ENCODE data around the gene RFXANK.
"Not testable (repeated sequence)": the region's sequence is repeated elsewhere in the genome, so short reads cannot be mapped to it uniquely, and the experiment has no call there.

RFXANK gene

GRCh38 chr19:19206938-19207337 is 14.9 kb downstream of the RFXANK start:
- no peak for DNase-seq (ENCODE audit: low read depth)

- DNase-seq (ENCODE audit: low read depth) = no peak
Observed at GRCh38 chr19:19207637-19208572, 15.8 kb downstream of the RFXANK start.

GRCh38 chr19:19209372-19209771 is 17.3 kb downstream of the RFXANK start:
- DNase-seq (ENCODE audit: low read depth) = no peak

GRCh38 chr19:19211499-19212420 is 19.7 kb downstream of the RFXANK start, which contains the start of gene NCAN:
TSS of gene NCAN (plus strand) at chr19:19211958. CDS start at chr19:19216954, 4,996 bp downstream.
- DNase-seq (ENCODE audit: low read depth) = no peak

GRCh38 chr19:19212916-19213315 is 20.9 kb downstream of the RFXANK start:
- DNase-seq (ENCODE audit: low read depth) = no peak

- DNase-seq (ENCODE audit: low read depth) = no peak
Observed at GRCh38 chr19:19213426-19214158, 21.5 kb downstream of the RFXANK start.

GRCh38 chr19:19214159-19214490 is 22.1 kb downstream of the RFXANK start:
- DNase-seq (ENCODE audit: low read depth) = no peak

- DNase-seq (ENCODE audit: low read depth) = peak; percentile 61
Observed at GRCh38 chr19:19214892-19215291, 22.8 kb downstream of the RFXANK start.

GRCh38 chr19:19215792-19216191 is 23.7 kb downstream of the RFXANK start:
- no peak for DNase-seq (ENCODE audit: low read depth)

GRCh38 chr19:19217099-19217498 is 25.0 kb downstream of the RFXANK start:
- peak; percentile 12 for DNase-seq (ENCODE audit: low read depth)

GRCh38 chr19:19218911-19219310 is 26.9 kb downstream of the RFXANK start:
- DNase-seq (ENCODE audit: low read depth) = no peak

GRCh38 chr19:19221000-19221399 is 28.9 kb downstream of the RFXANK start:
- not testable (repeated sequence) for DNase-seq (ENCODE audit: low read depth)

- no peak for DNase-seq (ENCODE audit: low read depth)
Observed at GRCh38 chr19:19223060-19223459, 31.0 kb downstream of the RFXANK start.

- no peak for DNase-seq (ENCODE audit: low read depth)
Observed at GRCh38 chr19:19223636-19224035, 31.6 kb downstream of the RFXANK start.

GRCh38 chr19:19224150-19224851 is 32.2 kb downstream of the RFXANK start:
- DNase-seq (ENCODE audit: low read depth) = no peak

- peak; percentile 77 for DNase-seq (ENCODE audit: low read depth)
Observed at GRCh38 chr19:19224852-19225494, 32.9 kb downstream of the RFXANK start.

- no peak for DNase-seq (ENCODE audit: low read depth)
Observed at GRCh38 chr19:19226204-19226603, 34.1 kb downstream of the RFXANK start.

- DNase-seq (ENCODE audit: low read depth) = no peak
Observed at GRCh38 chr19:19226663-19227062, 34.6 kb downstream of the RFXANK start.

- DNase-seq (ENCODE audit: low read depth) = no peak
Observed at GRCh38 chr19:19227217-19227616, 35.2 kb downstream of the RFXANK start.

GRCh38 chr19:19229701-19230100 is 37.6 kb downstream of the RFXANK start:
- no peak for DNase-seq (ENCODE audit: low read depth)

GRCh38 chr19:19230999-19231398 is 38.9 kb downstream of the RFXANK start:
- no peak for DNase-seq (ENCODE audit: low read depth)
